ENCODE data around the gene SNTG2. TPM values are rescaled to one million over a fixed set of nuclear protein-coding genes. Genes with fewer than 3 reads are reported as not detected.

The SNTG2 gene
- total and polyA plus RNA-seq, 2 of the 13 experiments (the other 11 are each of a cell fraction or from before 2014, with no cell fraction given): not detected

GRCh38 chr2:1341404-1342120, 390.9 kb downstream of the SNTG2 start (continued):
- no peak for TF ChIP-seq FOXO4 (CRISPR knock-in tag; conservative IDR thresholded peaks at IDR 0.05)
- TF ChIP-seq ZNF17 (CRISPR knock-in tag; IDR thresholded peaks at IDR 0.05): no peak
- no peak for TF ChIP-seq MED13 (CRISPR knock-in tag; IDR thresholded peaks at IDR 0.05)
- TF ChIP-seq NCOA5 (CRISPR knock-in tag; IDR thresholded peaks at IDR 0.05): no peak
- TF ChIP-seq RBFOX2 (IDR thresholded peaks at IDR 0.05; ENCODE audit: low read depth, low read length): no peak
- no peak for TF ChIP-seq MZF1 (CRISPR knock-in tag; IDR thresholded peaks at IDR 0.05; ENCODE audit: borderline replicate concordance)

GRCh38 chr2:1348789-1349188, 398.1 kb downstream of the SNTG2 start:
- Histone ChIP-seq H3K36me3 (replicated peaks in 1 of 2; ENCODE audit: control insufficient read depth in 1 of 2, insufficient read depth in 2 of 2, low read length in 2 of 2) (no peaks in the 10 kb centered on the region), H3K79me2 (ENCODE audit: insufficient read depth, low read length) (no peaks in the 10 kb centered on the region), H3K9ac (ENCODE audit: insufficient read depth, low read depth, low read length) (no peak overlapping the region), H3K9me3 (ENCODE audit: low read length) (peaks cover 40% of the 10 kb centered on the region), H3K4me2 (ENCODE audit: low read depth, low read length) (no peak overlapping the region), H2AFZ (ENCODE audit: low read length) (no peak overlapping the region), H3K4me3 (replicated peaks in 1 of 3; ENCODE audit: insufficient read depth in 1 of 3, low read depth in 2 of 3, low read length in 3 of 3) (no peak overlapping the region), H4K20me1 (ENCODE audit: insufficient read depth, low read length) (no peaks in the 10 kb centered on the region), H3K4me1 (ENCODE audit: insufficient read depth, low read length) (no peaks in the 10 kb centered on the region), H3K27me3 (ENCODE audit: control insufficient read depth in 1 of 2, insufficient read depth in 2 of 2, low read length in 2 of 2) (peaks cover 0 to 12% of the 10 kb centered on the region in 2 experiments; a peak in 2 of 5 replicates), H3K27ac (ENCODE audit: extremely low read length, insufficient read depth, low read length) (no peak overlapping the region)
- DNase-seq (ENCODE audit: low spot score) (no peak), ATAC-seq (no peak), FAIRE-seq (no peak)
- no TSS peak for BruUV-seq (replicated peaks)
- TF ChIP-seq POGK (CRISPR knock-in tag; conservative IDR thresholded peaks at IDR 0.05) (no peak), GRHL1 (CRISPR knock-in tag; conservative IDR thresholded peaks at IDR 0.05) (no peak), ZKSCAN8 (CRISPR knock-in tag; IDR thresholded peaks at IDR 0.05; ENCODE audit: borderline replicate concordance) (no peak), HES4 (CRISPR knock-in tag; IDR thresholded peaks at IDR 0.05; ENCODE audit: borderline replicate concordance) (no peak), SOX13 (IDR thresholded peaks at IDR 0.05) (no peak), SOX13 (CRISPR knock-in tag; conservative IDR thresholded peaks at IDR 0.05 in 1 of 2, IDR thresholded peaks at IDR 0.05 in 1 of 2) (no peak), ATF7-NPFF (CRISPR knock-in tag; IDR thresholded peaks at IDR 0.05; ENCODE audit: low read depth) (no peak), NR0B2 (CRISPR knock-in tag; IDR thresholded peaks at IDR 0.05) (no peak), TIGD3 (CRISPR knock-in tag; IDR thresholded peaks at IDR 0.05; ENCODE audit: borderline replicate concordance) (no peak)
- ChIA-PET CTCF (ENCODE audit: low intra/inter-chr PET ratio, low total read pairs) (no interaction called here), POLR2A (no interaction called here)
- intact Hi-C loops (cut with micrococcal nuclease; ENCODE audit: unreplicated experiment): no loop called here
- in situ Hi-C loops (cut with HindIII; ENCODE audit: extremely low pct_ligation_motif_present, low pct_unique_long_range_greater_than_20kb): no loop called here
- 87% methylated on average over 1 of the region's 1 CpG for WGBS (ENCODE audit: low lambda C conversion rate)
